ENCODE data around the gene CDH23.

GRCh38 chr10:71852355-71852937 is 455.7 kb downstream of the CDH23 start:
- TF ChIP-seq, protein P1, sequence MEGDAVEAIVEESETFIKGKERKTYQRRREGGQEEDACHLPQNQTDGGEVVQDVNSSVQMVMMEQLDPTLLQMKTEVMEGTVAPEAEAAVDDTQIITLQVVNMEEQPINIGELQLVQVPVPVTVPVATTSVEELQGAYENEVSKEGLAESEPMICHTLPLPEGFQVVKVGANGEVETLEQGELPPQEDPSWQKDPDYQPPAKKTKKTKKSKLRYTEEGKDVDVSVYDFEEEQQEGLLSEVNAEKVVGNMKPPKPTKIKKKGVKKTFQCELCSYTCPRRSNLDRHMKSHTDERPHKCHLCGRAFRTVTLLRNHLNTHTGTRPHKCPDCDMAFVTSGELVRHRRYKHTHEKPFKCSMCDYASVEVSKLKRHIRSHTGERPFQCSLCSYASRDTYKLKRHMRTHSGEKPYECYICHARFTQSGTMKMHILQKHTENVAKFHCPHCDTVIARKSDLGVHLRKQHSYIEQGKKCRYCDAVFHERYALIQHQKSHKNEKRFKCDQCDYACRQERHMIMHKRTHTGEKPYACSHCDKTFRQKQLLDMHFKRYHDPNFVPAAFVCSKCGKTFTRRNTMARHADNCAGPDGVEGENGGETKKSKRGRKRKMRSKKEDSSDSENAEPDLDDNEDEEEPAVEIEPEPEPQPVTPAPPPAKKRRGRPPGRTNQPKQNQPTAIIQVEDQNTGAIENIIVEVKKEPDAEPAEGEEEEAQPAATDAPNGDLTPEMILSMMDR (IDR thresholded peaks at IDR 0.05) = no peak
- no peak for TF ChIP-seq POLR2A (IDR thresholded peaks at IDR 0.05)

Measured in uterus (tissue), 2 donors.